HCT116 (cell line): Measurements from ENCODE around the gene FREM1. TPM values are rescaled to one million over a fixed set of nuclear protein-coding genes. Genes with fewer than 3 reads are reported as not detected.

Experiments
- ATAC-seq: fragments of 200-7000 bp; cut with Tn5 transposase; 2 replicates; pipeline ENCODE4 v1.9.1; 2020; ENCODE audit warnings: mild to moderate bottlenecking, moderate library complexity
- BruUV-seq: library from RNA; stranded (reverse); fragments of 400-500 nt; replicated peaks from 2 replicates; lab custom pipeline; 2021; lab: Mats Ljungman, UMichigan
- CTCF ChIA-PET: fragments of 300-600 bp; sonication (Branson Sonifier 250); formaldehyde crosslinking; loops from one replicate; lab custom pipeline; 2021; ENCODE audit warnings: antibody characterized with exemption; lab: Charles Lee
- POLR2A ChIA-PET: fragments of 300-600, 350-600 bp; sonication (Branson Sonifier 250); formaldehyde crosslinking; loops from one replicate; lab custom pipeline; 2021; ENCODE audit warnings: antibody characterized with exemption; lab: Charles Lee
- RAD21 ChIA-PET, 2 experiments: fragments of 300-600 bp; sonication (Branson Sonifier 250); formaldehyde crosslinking; loops; one replicate each; lab custom pipeline; 2023; ENCODE audit warnings: low total read pairs in 2 of 2; ENCODE audit not compliant: uncharacterized antibody in 2 of 2, unreplicated experiment in 2 of 2, low non-redundant PET in 1 of 2; lab: Charles Lee
- DNase-seq: peaks from one replicate; pipeline ENCODE4 v3.0.0-alpha.2; 2010; ENCODE audit warnings: low read depth, low spot score
- H2AFZ ChIP-seq: fragments of 200-600 bp; shearing (Covaris generic), sonication (generic); 2 replicates; pipeline ENCODE4 v1.6.1; 2017; ENCODE audit warnings: low read depth, mixed run types, mixed read lengths, antibody characterized with exemption, low read length; ENCODE audit not compliant: poor library complexity, severe bottlenecking
- H3K27ac ChIP-seq: 2 replicates; pipeline ENCODE4 v1.5.1; 2012; ENCODE audit warnings: low read depth, low read length
- H3K27me3 ChIP-seq: fragments of 200-600 bp; sonication (generic); 2 replicates; pipeline ENCODE4 v1.6.1; 2016; ENCODE audit warnings: mixed run types, low read length, mixed read lengths; ENCODE audit not compliant: insufficient read depth
- H3K36me3 ChIP-seq, 2 experiments: fragments of 200-500 bp in 1 of 2; fragments of 200-600 bp in 1 of 2; sonication (Bioruptor generic) in 1 of 2; sonication (generic) in 1 of 2; 2 replicates each; pipeline versions ENCODE4 v1.5.1 to v1.6.1; 2014 to 2016; ENCODE audit warnings: low read length in 2 of 2, inconsistent platforms in 1 of 2, mixed read lengths in 1 of 2, mixed run types in 1 of 2; ENCODE audit not compliant: insufficient read depth in 2 of 2, control insufficient read depth in 1 of 2
- H3K4me1 ChIP-seq, 2 experiments: fragments of 200-600 bp in 1 of 2; sonication (generic) in 1 of 2; 2 replicates each; pipeline versions ENCODE4 v1.5.1 to v1.6.1; 2012 to 2017; ENCODE audit warnings: low read length in 2 of 2, inconsistent platforms in 1 of 2, mild to moderate bottlenecking in 1 of 2, mixed read lengths in 1 of 2, mixed run types in 1 of 2, moderate library complexity in 1 of 2; ENCODE audit not compliant: insufficient read depth in 2 of 2, control insufficient read depth in 1 of 2
- H3K4me2 ChIP-seq: fragments of 200-600 bp; sonication (generic); 2 replicates; pipeline ENCODE4 v1.6.1; 2017; ENCODE audit warnings: mixed run types, low read length, mixed read lengths
- H3K4me3 ChIP-seq, 2 experiments: fragments of 200-600 bp in 1 of 2; sonication (generic) in 1 of 2; replicated peaks in 1 of 2; 2 replicates each; pipeline ENCODE4 v1.5.1; 2011 to 2016; ENCODE audit warnings: low read length in 2 of 2, control low read depth in 1 of 2, low read depth in 1 of 2, mild to moderate bottlenecking in 1 of 2, mixed read lengths in 1 of 2, mixed run types in 1 of 2
- H3K79me2 ChIP-seq: fragments of 200-600 bp; sonication (generic); 2 replicates; pipeline ENCODE4 v1.6.1; 2017; ENCODE audit warnings: mild to moderate bottlenecking, mixed run types, low read length, moderate library complexity, mixed read lengths; ENCODE audit not compliant: insufficient read depth
- H3K9ac ChIP-seq: fragments of 200-600 bp; sonication (generic); 2 replicates; pipeline ENCODE4 v1.6.1; 2016; ENCODE audit warnings: low read length, mixed read lengths
- H3K9me2 ChIP-seq: fragments of 200-600 bp; sonication (generic), shearing (Covaris generic); 2 replicates; pipeline ENCODE4 v1.6.1; 2017; ENCODE audit warnings: mixed run types, mild to moderate bottlenecking, moderate library complexity; ENCODE audit not compliant: insufficient read depth
- H3K9me3 ChIP-seq, 2 experiments: fragments of 200-500 bp in 1 of 2; fragments of 200-600 bp in 1 of 2; sonication (Bioruptor generic) in 1 of 2; sonication (generic) in 1 of 2; 2 replicates each; pipeline ENCODE4 v1.6.1; 2014 to 2017; ENCODE audit warnings: low read length in 2 of 2, mixed read lengths in 2 of 2, inconsistent platforms in 1 of 2, low read depth in 1 of 2, mild to moderate bottlenecking in 1 of 2, mixed run types in 1 of 2, moderate library complexity in 1 of 2; ENCODE audit not compliant: control insufficient read depth in 1 of 2, insufficient read depth in 1 of 2
- H4K20me1 ChIP-seq: fragments of 200-600 bp; sonication (generic), shearing (Covaris generic); 2 replicates; pipeline ENCODE4 v1.6.1; 2017; ENCODE audit warnings: mixed run types, mild to moderate bottlenecking, moderate library complexity; ENCODE audit not compliant: insufficient read depth
- CTCF ChIP-seq, 3 experiments: fragments of 200-600 bp in 1 of 3; sonication (generic) in 1 of 3; IDR thresholded peaks in 2 of 3; conservative IDR thresholded peaks in 1 of 3; 2 replicates each; pipeline ENCODE4 v1.5.1; 2012 to 2017; ENCODE audit warnings: low read depth in 2 of 3, low read length in 2 of 3, antibody characterized with exemption in 1 of 3, borderline replicate concordance in 1 of 3, control low read depth in 1 of 3, mild to moderate bottlenecking in 1 of 3, mixed read lengths in 1 of 3, mixed run types in 1 of 3, moderate library complexity in 1 of 3; ENCODE audit not compliant: insufficient read depth in 1 of 3
- ELF1 ChIP-seq: IDR thresholded peaks from 2 replicates; pipeline ENCODE4 v1.6.1; 2012; ENCODE audit warnings: low read depth, borderline replicate concordance
- RAD21 ChIP-seq: IDR thresholded peaks from 2 replicates; pipeline ENCODE4 v1.6.1; 2012; ENCODE audit warnings: low read depth, mild to moderate bottlenecking
- SIN3A ChIP-seq: IDR thresholded peaks from 2 replicates; pipeline ENCODE4 v1.6.1; 2012; ENCODE audit warnings: low read depth
- SP1 ChIP-seq: IDR thresholded peaks from 2 replicates; pipeline ENCODE4 v1.6.1; 2012; ENCODE audit warnings: low read depth
- TCF7L2 ChIP-seq: IDR thresholded peaks from 2 replicates; pipeline ENCODE4 v1.7.0; 2011; ENCODE audit warnings: borderline replicate concordance, inconsistent platforms; ENCODE audit not compliant: insufficient read depth, insufficient read length; ENCODE audit errors: extremely low read depth
- intact Hi-C: fragments of 100-400 bp; cut with micrococcal nuclease; formaldehyde crosslinking; loops from 2 replicates; pipeline ENCODE4 v1.10.0; 2022
- total RNA-seq: library from RNA; stranded (reverse); gene quantifications from one replicate; pipeline ENCODE4 v1.2.1, GENCODE V29; 2021; ENCODE audit not compliant: unreplicated experiment
- TF ChIP-seq, protein P1 (sequence below): IDR thresholded peaks from 2 replicates; pipeline ENCODE4 v1.6.1; 2012; ENCODE audit warnings: low read depth

The FREM1 gene
- total RNA-seq, 1 experiment from 2014 or later, result 0.12 TPM

GRCh38 chr9:14849296-14849695 lies 60.9 kb downstream of the FREM1 start:
- H2AFZ ChIP-seq, result no peak overlapping the region
- BruUV-seq, result no TSS peak
- intact Hi-C loops, result loop anchor here (5.0 to 10.0 kb wide), 2 partner anchors 288 to 756 kb away; no protein-coding TSS in a partner anchor
- no peak overlapping the region for H3K4me2 ChIP-seq
- no peaks in the 10 kb centered on the region for H3K79me2 ChIP-seq
- H3K4me1 ChIP-seq, result no peaks in the 10 kb centered on the region
- no peak overlapping the region for H3K9ac ChIP-seq
- H3K9me2 ChIP-seq, result no peaks in the 10 kb centered on the region
- TF ChIP-seq SIN3A (no peak), SP1 (no peak)
- TF ChIP-seq, all 23 proteins: peak for 0
- CTCF ChIA-PET, result no interaction called here
- no peaks in the 10 kb centered on the region for H3K36me3 ChIP-seq
- no peaks in the 10 kb centered on the region for H3K9me3 ChIP-seq
- no peak overlapping the region for H3K27ac ChIP-seq
- no peak overlapping the region for H3K4me3 ChIP-seq
- no peaks in the 10 kb centered on the region for H4K20me1 ChIP-seq
- DNase-seq, result no peak
- peaks cover 27% of the 10 kb centered on the region for H3K27me3 ChIP-seq
- no peak for ATAC-seq
- RAD21 ChIA-PET, result no interaction called here
- POLR2A ChIA-PET, result no interaction called here

DNA sequence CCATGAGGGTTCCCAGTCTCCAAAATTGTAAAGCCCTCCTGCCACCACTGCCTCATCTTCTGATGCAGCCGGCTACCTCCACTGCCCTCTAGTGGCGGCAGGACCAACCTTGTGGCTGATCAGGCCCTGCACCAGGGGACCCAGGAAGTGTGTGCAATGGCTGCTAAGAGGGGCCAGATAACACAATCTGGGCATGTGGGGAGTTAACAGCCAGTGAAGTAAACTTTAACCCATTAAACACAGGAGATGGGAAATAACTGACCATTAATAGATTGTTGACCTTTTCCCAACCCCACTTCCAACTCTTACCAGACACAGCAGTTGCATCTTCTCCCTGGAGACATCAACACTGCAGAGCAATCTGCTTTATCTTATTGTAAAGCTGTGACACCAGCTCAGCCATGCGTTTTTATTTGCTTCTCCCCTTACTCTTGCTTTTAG lies 63.3 kb downstream of the FREM1 start:
- Histone ChIP-seq H3K4me2 (no peak overlapping the region), H3K9ac (no peak overlapping the region), H3K79me2 (no peaks in the 10 kb centered on the region), H3K4me3 (no peak overlapping the region), H3K36me3 (no peaks in the 10 kb centered on the region), H3K9me2 (no peaks in the 10 kb centered on the region), H3K27me3 (peaks cover 20% of the 10 kb centered on the region; the same call in 1 of the 2 replicates), H3K4me1 (no peaks in the 10 kb centered on the region), H2AFZ (no peak overlapping the region), H3K9me3 (no peaks in the 10 kb centered on the region), H4K20me1 (no peaks in the 10 kb centered on the region), H3K27ac (no peak overlapping the region)
- peak; percentile 47 for DNase-seq
- intact Hi-C loops, result loop anchor here (5.0 to 10.0 kb wide), 2 partner anchors 290 to 758 kb away; no protein-coding TSS in a partner anchor
- no TSS peak for BruUV-seq
- ChIA-PET RAD21 (no interaction called here), CTCF (interaction anchor here (0.6 to 2.2 kb wide), 5 partner anchors 17 to 402 kb away, joined by 3 to 7 read pairs (median 4); no protein-coding TSS in a partner anchor), POLR2A (no interaction called here)
- peak; percentile 99 for ATAC-seq
- TF ChIP-seq, protein P1, sequence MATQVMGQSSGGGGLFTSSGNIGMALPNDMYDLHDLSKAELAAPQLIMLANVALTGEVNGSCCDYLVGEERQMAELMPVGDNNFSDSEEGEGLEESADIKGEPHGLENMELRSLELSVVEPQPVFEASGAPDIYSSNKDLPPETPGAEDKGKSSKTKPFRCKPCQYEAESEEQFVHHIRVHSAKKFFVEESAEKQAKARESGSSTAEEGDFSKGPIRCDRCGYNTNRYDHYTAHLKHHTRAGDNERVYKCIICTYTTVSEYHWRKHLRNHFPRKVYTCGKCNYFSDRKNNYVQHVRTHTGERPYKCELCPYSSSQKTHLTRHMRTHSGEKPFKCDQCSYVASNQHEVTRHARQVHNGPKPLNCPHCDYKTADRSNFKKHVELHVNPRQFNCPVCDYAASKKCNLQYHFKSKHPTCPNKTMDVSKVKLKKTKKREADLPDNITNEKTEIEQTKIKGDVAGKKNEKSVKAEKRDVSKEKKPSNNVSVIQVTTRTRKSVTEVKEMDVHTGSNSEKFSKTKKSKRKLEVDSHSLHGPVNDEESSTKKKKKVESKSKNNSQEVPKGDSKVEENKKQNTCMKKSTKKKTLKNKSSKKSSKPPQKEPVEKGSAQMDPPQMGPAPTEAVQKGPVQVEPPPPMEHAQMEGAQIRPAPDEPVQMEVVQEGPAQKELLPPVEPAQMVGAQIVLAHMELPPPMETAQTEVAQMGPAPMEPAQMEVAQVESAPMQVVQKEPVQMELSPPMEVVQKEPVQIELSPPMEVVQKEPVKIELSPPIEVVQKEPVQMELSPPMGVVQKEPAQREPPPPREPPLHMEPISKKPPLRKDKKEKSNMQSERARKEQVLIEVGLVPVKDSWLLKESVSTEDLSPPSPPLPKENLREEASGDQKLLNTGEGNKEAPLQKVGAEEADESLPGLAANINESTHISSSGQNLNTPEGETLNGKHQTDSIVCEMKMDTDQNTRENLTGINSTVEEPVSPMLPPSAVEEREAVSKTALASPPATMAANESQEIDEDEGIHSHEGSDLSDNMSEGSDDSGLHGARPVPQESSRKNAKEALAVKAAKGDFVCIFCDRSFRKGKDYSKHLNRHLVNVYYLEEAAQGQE, result no peak
- TF ChIP-seq TCF7L2 (peak; percentile 72), CTCF (IDR thresholded peaks at IDR 0.05 in 2 of 3, conservative IDR thresholded peaks at IDR 0.05 in 1 of 3; ENCODE audit: borderline replicate concordance in 1 of 3, insufficient read depth in 1 of 3, low read depth in 2 of 3, low read length in 2 of 3) (peak; percentile 37 to 93 (median 91); a peak in 5 of 6 replicates), RAD21 (peak; percentile 51), ELF1 (peak; percentile 25; the same call in 1 of the 2 replicates)
